HuH-7.5 (cell line): ENCODE data around the gene USF1.
A peak's percentile ranks its signal among the peaks of the same experiment; 100 is the strongest.
"Not testable (repeated sequence)": the region's sequence is repeated elsewhere in the genome, so short reads cannot be mapped to it uniquely, and the experiment has no call there.

ENCODE experiments used
- DNase-seq: peaks from one replicate; pipeline ENCODE4 v3.0.0; 2011; ENCODE audit warnings: low spot score

USF1 gene

GRCh38 chr1:161019751-161020495, 25.9 kb downstream of the USF1 start:
- DNase-seq, result no peak

- DNase-seq, result not testable (repeated sequence)
Observed at GRCh38 chr1:161019111-161019660, 26.6 kb downstream of the USF1 start.

GRCh38 chr1:161018631-161018930, 27.2 kb downstream of the USF1 start:
- no peak for DNase-seq

- DNase-seq, result no peak
Observed at GRCh38 chr1:161017756-161018630, 27.8 kb downstream of the USF1 start.

GRCh38 chr1:161017181-161017580, 28.6 kb downstream of the USF1 start:
- not testable (repeated sequence) for DNase-seq

GRCh38 chr1:161016683-161017082, 29.1 kb downstream of the USF1 start:
- DNase-seq, result not testable (repeated sequence)

GRCh38 chr1:161013488-161014230, 32.1 kb downstream of the USF1 start:
- peak; percentile 81 for DNase-seq

GRCh38 chr1:161013131-161013487, 32.7 kb downstream of the USF1 start:
- DNase-seq, result no peak

- DNase-seq, result no peak
Observed at GRCh38 chr1:161012420-161012819, 33.4 kb downstream of the USF1 start.

- no peak for DNase-seq
Observed at GRCh38 chr1:161009602-161010211, 36.1 kb downstream of the USF1 start.

GRCh38 chr1:161008869-161009510, 36.8 kb downstream of the USF1 start:
- DNase-seq, result no peak

- no peak for DNase-seq
Observed at GRCh38 chr1:161007369-161007768, 38.4 kb downstream of the USF1 start.

- no peak for DNase-seq
Observed at GRCh38 chr1:161006563-161006962, 39.2 kb downstream of the USF1 start.

GRCh38 chr1:161001525-161001924, 44.3 kb downstream of the USF1 start:
- no peak for DNase-seq

GRCh38 chr1:161000736-161001480, 44.9 kb downstream of the USF1 start:
- no peak for DNase-seq

GRCh38 chr1:160999376-160999775, 46.4 kb downstream of the USF1 start:
- DNase-seq, result no peak

- peak; percentile 39 for DNase-seq
Observed at GRCh38 chr1:160997323-160998038, 48.3 kb downstream of the USF1 start.

GRCh38 chr1:160996178-160996577, 49.6 kb downstream of the USF1 start:
- no peak for DNase-seq

GRCh38 chr1:160993544-160994193, 52.1 kb downstream of the USF1 start:
- DNase-seq, result no peak

- not testable (repeated sequence) for DNase-seq
Observed at GRCh38 chr1:160992036-160992435, 53.7 kb downstream of the USF1 start.
